Dermis blood vessel endothelial cell (primary cell): Measurements from ENCODE around the gene KIAA1755. TPM values are rescaled to one million over a fixed set of nuclear protein-coding genes. Genes with fewer than 3 reads are reported as not detected.
"Not testable (repeated sequence)": the region's sequence is repeated elsewhere in the genome, so short reads cannot be mapped to it uniquely, and the experiment has no call there.

ENCODE experiments used
- DNase-seq: peaks from one replicate; pipeline ENCODE4 v3.0.0; 2010
- total RNA-seq: library from RNA; depleted of rRNA; stranded (reverse); fragments of >200 nt; gene quantifications from 2 replicates; pipeline ENCODE4 v1.2.3, GENCODE V29; 2014

Gene KIAA1755
- total RNA-seq, 1 donor from 2014 or later, result 0.51 TPM

DNA sequence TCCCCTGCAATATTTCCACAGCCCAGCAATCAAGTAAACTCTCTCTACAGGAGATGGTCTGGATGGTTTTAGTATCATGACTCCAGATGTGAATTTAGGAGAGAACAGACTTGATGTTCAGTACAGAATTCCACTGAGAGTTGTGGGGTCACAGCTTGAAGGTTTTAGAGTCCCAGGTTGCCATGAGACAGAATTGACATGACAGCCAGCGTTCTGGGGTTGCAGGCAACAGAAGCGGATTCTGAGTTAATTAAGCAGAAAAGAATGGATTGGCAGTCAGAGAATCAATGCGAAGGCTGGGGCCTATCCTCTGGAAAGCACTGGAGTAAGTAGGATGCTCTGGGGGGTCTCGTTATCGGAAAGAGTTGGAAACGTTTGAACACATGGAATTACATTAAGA, 2.4 kb upstream of the KIAA1755 start:
- no peak for DNase-seq

DNA sequence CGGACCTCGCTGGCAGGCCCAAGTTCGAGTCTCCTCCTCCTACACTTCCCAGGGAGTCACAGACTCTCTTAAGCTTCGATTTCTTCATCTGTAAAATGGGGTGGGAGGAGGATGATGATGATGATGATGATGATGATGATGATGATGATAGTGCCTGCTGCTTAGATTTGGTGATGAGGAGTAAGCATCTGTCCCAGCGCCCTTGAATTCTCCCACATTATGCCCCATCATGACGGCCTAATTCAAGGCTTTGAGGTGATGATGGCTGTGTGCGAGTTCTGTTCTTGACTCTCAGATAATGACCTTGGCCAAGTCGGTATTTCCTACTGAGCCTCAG, 487 bp upstream of the KIAA1755 start:
- no peak for DNase-seq

DNA sequence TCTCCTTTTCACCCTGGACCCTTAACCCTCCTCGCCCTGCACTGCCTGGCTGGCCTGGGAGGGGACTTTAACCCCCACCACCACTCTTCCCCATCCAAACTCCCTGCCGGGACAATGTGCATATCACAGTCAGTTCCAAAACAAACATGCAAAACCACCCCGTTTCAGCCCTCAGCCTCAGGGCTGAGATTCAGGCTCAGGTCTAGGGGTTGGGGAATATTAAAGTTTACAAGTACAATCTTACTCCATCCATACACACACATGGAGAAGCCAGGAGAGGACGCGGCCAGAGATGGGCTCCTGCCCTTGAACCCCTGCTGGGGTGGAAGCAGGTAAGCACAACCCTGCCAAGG, 534 bp downstream of the KIAA1755 start:
- no peak for DNase-seq

DNA sequence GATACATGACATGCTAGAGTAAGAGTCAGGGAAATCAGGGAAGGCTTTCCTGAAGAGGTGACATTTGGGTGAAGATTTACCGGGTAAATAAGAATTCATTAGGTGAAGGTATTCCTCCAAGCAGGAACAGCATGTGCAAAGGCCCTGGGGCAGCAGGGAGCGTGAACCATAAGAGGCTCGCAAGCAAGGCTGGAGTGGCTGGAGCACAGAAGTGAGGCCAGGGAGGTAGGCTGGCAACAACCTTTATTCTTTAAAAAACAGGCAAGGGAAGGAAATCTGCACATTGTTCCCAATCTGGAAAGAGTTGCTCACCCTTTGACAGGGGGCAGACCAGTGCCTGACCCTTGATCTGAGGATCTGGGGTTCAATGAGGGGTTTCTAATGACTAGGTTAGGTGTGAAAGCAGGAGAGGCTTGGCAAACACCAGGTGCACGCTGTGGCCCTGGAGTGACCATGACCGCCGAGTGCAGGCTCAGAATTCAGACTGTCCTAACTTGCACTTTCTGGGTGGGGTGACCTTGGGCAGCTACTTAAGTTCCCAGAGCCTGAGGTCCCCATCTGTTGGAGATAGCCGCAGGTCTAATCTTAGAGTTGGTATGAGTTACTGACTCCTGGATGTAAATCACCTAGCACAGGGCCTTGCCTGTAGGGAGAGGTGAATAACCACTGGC, 1.9 kb downstream of the KIAA1755 start:
- no peak for DNase-seq

DNA sequence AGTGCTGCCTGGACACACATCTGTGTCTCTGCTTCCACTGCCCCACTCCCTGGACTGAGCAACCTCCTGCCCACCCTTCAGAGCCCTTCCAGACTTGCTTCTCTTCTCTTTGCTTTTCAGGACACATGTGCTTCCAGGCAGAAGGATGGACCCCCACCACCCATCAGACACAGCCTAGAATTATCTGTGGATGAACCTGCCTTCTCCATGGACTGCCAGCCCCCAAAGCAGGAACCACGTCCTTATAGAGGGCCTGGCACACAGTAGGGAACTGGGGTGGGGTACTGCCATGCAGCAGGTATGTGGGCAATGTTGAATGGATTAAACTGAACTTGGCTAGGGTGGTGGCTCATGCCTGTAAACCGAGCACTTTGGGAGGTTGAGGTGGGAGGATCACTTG, 3.6 kb downstream of the KIAA1755 start:
- DNase-seq, result no peak

DNA sequence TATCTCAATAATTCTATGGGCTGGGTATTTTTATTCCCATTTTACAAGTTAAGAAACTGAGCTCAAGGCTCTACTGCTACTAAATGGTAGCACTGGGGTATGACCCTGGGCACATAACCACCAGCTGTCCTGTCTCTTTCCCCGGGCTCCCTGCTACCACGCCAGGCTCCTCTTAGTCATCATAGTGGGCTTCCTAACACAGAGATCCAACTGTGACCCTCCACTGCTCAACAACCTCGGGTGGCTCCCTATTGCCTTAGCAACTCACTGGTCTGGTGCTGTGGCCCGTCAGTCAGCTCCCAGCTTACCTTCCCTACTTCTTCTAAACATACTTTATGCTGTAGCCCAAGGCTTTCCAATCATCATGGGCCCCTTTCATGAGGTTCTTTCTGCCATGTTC, 4.5 kb downstream of the KIAA1755 start:
- no peak for DNase-seq

DNA sequence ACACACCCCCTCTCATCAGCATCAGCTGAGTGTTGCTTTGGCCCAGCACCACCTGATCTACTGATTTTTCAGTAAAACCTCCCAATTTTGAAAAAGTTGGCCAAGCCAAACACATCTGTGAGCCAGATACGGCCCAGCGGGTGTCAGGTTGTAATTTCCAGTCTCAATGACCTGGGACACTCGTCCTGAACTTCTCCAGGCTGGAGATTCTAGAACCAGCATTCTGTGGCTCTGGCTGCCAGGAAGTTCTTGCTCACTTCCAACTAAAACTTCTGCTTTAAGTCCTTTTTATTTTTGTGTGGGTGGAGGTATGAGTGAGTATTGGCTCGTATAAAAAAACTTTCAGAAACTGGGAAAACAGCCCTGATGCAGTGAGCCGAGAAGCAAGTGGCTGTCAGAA, 5.1 kb downstream of the KIAA1755 start:
- no peak for DNase-seq

DNA sequence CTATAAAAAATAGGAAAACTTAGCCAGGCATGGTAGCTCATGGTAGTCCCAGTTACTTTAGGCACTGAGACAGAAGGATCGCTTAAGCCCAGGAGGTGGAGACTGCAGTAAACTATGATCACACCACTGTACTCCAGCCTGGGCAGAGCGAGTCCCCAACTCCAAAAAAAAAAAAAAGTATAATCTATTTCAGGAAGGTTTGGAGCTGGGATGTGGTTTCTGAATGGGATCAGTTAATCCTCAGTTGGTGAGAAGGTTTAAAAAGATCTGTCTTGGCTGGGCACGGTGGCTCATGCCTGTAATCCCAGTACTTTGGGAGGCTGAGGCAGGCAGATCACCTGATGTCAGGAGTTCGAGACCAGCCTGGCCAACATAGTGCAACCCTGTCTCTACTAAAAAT, 5.9 kb downstream of the KIAA1755 start:
- DNase-seq, result not testable (repeated sequence)

DNA sequence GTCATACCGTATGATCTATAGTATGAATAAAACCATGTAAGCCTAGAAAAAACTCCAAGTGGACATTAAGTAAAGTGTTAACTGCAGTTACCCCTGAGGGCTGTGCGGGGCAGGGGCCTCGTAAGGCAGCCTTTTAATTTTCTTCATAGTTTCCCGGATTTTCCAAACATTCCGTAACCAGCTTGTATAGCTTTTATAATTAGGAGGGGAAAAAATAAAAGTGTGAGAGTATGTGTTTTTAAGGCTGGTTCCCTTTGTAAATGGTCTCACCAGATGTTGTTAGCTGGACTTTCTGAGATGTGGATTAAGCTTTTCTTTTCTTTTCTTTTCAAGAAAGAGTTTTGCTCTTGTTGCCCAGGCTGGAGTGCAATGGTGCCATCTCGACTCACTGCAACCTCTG, 7.0 kb downstream of the KIAA1755 start:
- no peak for DNase-seq

DNA sequence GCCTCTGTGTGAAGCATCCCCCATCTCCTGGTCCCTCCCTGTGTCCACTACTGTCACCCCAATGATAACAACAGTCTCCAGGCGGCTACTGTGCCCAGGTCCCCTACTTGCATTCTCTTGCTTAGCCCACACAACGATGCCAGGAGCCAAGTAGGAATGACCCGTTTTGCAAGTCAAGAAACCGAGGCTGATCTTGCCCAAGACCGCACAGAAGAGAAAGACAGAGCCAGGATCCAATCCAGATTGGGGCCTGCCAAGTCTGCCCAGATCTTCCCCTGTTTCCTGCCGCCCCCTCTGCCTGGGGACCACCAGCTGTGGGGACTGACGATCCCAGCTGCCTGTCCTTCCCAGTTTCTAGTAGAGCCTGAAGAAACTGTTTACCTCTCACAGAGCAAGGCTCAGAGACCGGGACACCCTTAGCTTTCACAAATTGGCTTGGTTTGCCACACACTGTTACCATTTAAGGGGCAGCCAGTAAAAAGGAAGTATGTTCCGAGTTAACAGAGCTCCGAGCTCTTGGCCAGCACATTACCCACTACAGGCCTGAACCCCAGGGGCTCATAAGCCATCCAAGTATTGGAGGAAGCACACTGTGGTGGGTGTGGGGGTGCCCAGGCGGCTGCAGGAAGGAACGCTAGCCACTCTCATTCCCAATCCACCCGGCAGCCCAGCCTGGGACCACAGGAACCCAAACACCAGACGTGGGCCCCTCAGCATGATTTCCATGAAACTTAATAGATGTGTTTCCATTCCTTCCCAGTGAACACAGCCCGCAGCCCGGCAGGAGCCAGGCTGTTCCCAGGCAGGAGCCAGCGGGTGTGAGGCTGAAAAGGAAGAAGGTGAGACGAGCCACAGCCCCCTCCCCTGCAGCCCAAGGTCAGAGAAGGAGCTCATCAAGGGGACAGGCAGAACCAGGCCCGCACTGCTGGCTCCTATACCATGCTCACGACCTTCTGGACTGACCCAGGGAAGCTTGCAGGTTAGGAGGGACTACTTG, 7.9 kb downstream of the KIAA1755 start:
- DNase-seq, result no peak

DNA sequence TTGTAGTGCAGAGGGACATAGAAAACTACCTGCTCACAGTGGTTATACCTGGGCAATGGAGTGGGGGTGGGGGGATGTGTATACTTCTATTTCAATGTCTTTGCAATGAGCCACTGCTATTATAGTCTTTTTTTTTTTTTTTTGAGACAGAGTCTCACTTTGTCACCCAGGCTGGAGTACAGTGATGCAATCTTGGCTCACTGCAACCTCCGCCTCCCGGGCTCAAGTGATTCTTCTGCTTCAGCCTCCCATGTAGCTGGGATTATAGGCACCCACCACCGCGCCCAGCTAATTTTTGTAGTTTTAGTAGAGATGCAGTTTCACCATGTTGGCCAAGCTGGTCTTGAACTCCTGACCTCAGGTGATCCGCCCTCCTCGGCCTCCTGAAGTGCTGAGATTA, 9.1 kb downstream of the KIAA1755 start:
- DNase-seq, result not testable (repeated sequence)

DNA sequence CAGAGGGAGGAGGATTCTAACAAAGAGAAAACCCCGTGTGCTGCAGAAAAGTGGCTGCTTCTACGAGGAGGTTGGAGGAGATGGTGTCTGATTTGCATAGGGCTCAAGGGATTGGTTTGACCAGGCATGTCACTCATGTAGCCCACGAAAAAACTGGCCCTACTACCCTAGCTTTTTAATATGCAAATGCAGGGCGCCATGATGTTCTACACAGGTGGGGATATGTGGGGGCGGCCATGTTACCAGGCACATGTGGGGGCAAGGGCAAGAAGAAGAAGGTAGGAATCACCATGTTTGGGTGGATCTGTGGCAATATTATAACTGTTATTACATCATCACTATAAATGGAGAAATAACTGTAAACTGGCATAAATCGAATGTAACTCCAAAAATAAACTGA, 9.9 kb downstream of the KIAA1755 start:
- no peak for DNase-seq

DNA sequence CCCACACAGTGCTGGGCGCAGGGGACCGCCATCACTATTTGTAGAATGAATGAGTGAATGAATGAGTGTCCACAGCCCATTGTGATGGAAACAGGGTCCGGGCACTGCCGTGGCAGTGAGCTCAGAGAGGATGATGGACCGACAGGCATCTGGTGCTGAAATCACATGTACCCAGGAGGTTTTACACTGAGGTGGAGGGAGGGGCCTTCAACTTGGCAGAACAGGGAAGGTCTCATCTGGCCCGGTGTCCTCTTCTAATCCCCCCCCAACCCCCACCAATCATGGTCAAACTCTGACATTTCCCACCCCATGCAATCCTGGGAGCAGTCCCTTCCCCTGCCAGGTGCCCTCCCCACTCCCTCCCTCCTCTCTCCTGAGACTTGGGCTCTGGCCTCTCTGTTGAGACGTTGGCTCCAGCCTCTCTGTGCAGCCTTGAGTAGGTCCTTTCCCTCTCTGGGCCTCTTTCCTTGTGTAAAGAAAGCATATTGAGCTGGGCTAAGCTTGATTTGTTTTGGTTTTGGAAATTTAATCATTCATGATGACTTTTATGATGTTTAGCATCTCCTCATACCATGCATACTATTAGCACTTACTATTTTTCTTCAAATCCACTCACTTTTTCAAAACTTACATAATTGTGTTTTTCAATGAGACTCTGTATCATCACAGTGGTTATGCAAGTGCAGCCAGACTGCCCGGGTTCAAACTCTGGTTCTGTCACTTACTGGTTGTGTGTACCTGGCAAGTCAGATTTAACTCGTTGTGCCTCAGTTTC, 10.8 kb downstream of the KIAA1755 start:
- DNase-seq, result no peak

DNA sequence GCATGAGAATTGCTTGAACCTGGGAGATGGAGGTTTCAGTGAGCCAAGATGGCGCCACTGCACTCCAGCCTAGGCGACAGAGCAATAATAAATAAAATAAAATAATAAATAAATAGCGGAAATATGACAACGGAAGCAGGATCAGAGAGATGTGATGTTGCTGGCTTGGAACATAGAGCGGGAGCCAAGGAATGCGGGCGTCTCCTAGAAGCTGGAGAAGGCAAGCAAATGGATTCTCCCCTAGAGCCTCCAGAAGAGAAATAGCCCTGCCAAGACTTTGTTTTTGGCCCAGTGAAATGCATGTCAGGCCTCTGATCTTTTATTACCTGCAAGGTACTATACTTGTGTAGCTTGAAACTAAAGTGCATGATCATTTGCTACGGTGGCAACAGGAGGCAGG, 12.4 kb downstream of the KIAA1755 start:
- DNase-seq, result no peak

DNA sequence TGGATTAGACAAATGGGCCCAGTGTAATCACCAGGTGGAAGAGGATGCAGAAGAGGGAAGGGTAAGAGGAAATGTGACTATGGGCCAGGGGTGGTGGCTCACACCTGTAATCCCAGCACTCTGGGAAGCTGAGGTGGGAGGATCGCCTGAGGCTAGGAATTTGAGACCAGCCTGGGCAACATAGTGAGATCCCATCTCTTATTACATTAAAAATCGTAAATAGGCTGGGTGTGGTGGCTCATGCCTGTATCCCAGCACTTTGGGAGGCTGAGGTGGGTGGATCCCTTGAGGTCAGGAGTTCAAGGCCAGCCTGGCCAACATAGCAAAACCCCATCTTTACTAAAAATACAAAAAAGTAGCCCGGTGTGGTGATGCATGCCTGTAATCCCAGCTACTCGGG, 12.8 kb downstream of the KIAA1755 start:
- not testable (repeated sequence) for DNase-seq

DNA sequence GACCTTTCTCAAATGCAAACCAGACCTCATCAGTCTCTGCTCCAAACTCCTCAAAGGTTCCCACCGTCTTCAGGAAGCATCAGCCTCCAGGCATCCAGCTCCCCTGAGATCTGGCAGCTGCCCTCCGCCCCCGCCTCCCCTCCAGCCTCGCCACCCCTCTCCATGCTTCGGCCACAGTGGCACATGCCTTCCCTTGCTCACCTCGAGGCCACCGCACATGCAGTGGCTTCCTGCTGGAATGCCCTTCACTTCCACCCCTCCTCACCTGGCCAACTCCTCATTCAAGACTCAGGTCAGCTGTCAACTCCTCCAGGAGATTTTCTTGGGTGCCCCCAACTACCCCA, 13.4 kb downstream of the KIAA1755 start:
- no peak for DNase-seq

DNA sequence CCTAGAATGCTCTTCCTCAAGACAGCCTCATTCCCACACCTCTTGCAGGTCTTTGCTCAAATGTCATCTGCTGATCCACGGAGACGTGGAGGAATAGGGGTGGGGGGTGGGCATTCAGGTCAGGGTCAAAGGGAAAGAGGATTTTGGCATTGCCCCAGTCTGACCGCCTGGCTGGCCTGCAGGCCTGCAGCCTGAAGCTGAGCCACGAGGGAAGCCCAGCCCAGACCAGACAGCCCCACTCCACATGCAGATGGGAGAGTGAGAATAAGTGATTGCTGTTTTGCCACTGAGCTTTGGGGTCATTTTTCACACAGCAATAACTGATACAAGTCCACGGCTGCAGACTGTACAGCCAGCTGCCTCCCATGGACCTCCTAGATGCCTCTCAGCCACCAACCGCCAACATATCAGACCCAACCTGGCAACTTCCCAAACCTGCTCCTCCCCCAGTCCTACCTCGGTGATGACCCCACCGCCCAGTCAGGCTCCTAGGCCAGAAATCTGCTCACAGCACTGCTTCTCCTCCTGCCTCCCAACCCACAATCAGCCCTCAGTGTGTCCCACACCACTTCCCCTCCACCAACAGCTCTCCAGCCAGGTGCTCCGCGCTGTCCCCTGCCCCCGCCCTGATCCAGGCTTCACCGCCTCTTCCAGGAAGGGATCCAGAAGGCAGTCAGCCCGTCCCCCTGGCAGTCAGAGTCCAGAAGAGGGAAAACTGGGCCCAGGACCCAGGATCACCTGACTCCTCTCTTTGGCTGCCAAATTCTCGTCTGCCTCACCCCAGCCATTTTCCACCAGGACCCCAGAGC, 14.0 kb downstream of the KIAA1755 start:
- no peak for DNase-seq

DNA sequence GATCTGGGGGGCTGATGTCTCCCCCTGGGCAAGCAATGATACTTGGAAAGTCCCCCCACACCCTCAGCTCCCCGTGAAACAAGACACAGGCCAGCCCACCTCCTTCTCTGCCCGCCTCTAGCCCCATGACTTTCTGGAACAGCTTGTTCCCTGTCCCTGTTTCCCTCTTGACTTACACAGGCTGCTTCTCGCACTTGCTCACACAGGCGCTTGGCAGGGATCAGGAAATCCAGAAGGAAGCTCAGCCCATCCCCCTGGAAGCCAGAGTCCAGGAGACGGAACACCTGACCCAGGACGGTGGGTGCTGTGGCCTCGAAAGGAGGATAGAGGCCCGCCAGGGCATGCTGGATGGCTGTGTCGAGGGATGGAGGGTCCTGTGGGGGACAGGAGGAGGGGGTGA, 14.8 kb downstream of the KIAA1755 start:
- no peak for DNase-seq

DNA sequence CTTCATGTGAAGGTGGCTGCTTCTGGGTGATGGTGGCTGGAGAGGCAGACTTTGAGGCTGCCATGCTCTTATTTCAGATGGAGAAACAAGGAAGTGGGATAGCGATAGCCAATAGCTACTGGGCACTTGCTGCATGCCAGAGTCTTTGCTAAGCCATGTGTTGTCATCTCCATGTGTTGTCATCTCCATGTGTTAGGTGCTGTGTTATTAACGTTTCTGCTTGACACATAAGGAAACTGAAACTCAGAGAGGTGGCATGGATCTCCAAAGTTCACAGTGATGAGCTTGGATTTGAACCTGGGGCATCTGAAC, 16.9 kb downstream of the KIAA1755 start:
- DNase-seq, result no peak

DNA sequence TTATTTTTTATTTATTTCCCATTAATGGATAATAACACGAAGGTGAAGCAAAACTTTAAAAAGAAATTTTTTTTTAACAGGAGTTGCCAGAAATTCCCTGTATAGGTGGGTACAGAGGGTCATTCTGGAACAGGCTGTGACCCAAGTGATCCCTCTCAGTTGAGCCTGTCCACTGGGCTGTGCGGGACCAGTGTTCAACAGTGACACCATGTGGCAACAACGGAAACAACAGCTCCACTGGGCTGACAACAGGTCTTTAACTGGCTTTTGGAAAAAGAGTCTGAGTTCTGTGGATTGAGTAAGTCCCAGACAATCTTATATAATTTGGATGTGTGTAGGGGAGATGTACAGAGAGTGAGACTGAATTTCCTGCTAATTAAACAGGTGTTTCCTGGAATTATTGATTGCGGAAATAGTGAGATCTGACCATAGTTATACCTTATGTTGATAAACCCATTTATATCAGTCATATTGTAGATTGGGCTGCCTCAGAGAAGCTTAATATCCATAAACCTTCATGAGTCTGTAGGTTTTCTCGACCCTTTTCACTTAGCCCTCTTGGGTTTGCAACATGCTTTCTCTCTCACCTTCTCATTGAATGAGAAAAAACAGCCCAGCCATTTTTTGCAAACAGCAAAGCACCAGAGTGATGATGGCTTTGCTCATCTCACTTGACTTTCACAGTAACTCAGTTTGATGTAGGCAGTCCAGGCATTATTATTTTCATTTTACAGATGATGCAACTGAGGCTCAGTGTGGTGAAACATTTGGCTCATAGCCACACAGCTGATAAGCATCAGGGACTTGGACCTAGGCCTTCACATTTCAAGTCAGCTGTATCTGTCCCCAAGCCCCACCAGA, 17.5 kb downstream of the KIAA1755 start:
- peak; percentile 34 for DNase-seq

DNA sequence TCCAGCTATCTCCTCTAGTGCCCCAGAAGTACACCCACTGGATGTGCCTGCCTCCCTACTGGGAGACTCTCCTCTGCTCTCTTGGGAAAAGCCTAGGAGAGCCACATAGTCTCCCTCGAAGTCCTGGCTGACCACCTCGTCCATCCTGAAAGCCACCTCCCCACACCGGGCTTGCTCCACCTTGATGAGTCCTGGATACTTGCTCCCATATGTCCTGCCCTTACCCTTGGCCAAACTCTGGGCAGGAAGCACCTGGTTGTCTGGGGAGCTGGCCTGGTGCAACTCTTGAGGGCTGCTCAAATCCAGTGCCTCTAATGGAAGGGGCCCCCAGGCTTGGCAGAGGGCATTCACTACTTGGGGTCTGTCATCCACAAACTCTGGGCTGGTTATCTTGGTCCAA, 19.3 kb downstream of the KIAA1755 start:
- DNase-seq, result no peak

DNA sequence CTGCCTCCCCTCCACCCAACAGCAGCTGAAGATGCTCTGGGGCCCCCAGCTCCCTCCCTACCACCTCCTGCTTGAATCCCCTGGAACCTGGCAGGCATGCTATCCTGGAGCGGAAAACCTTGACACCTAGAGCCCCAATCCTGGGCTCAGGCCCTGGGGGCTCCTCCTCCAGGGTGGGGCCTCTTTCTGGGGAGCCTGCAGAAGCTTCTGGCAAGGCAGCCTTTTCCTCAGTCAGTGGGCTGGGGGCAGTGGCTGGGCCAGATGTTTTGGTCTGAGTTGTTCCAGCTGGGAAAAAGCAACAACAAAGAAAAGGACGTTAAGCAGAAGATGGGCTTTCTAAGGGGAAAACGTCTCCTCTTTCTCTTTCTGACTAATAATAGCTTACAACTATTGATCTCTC, 21.1 kb downstream of the KIAA1755 start:
- no peak for DNase-seq
